Psoas muscle (tissue), 8 donors: ENCODE data around the gene RAB39B. TPM values are rescaled to one million over a fixed set of nuclear protein-coding genes. Genes with fewer than 3 reads are reported as not detected.
A peak's percentile ranks its signal among the peaks of the same experiment; 100 is the strongest.

Experiments
- ATAC-seq, 4 donors: fragments of 200-7000 bp; cut with Tn5 transposase; one replicate each; pipeline ENCODE4 v1.9.1; 2020; ENCODE audit warnings: moderate library complexity in 3 of 4, mild to moderate bottlenecking in 2 of 4
- DNase-seq, 2 donors: peaks; one replicate each; pipeline ENCODE4 v3.0.0-alpha.2; 2020
- H3K27ac ChIP-seq: fragments of 200-600 bp; one replicate; pipeline ENCODE4 v1.8.0; 2022
- H3K27me3 ChIP-seq, 3 donors: fragments of 200-600 bp in 1 of 3; one replicate each; pipeline versions ENCODE4 v1.6.1 to v1.8.0; 2013 to 2022; ENCODE audit warnings: low read length in 2 of 3, mild to moderate bottlenecking in 2 of 3, moderate library complexity in 1 of 3; ENCODE audit not compliant: insufficient read depth in 3 of 3
- H3K36me3 ChIP-seq, 2 donors: fragments of 200-600 bp in 1 of 2; one replicate each; pipeline versions ENCODE4 v1.6.1 to v1.8.0; 2013 to 2022; ENCODE audit warnings: low read depth in 1 of 2, mild to moderate bottlenecking in 1 of 2, moderate library complexity in 1 of 2; ENCODE audit not compliant: insufficient read depth in 1 of 2
- H3K4me1 ChIP-seq: fragments of 200-600 bp; one replicate; pipeline ENCODE4 v1.8.0; 2022
- H3K4me3 ChIP-seq: fragments of 200-600 bp; one replicate; pipeline ENCODE4 v1.8.0; 2022; ENCODE audit warnings: mild to moderate bottlenecking
- H3K9me3 ChIP-seq: fragments of 200-600 bp; one replicate; pipeline ENCODE4 v1.8.0; 2022
- WGBS, 3 donors: extraction: QIAGEN DNeasy Blood & Tissue Kit; methylation state at CpG; one replicate each; pipeline versions ENCODE4 v1.1.6 to v1.1.7; 2013; 5-methylcytosine and 5-hydroxymethylcytosine counted together
- intact Hi-C, 2 donors: fragments of 100-400 bp; cut with DNase I; formaldehyde crosslinking; loops; one replicate each; pipeline versions ENCODE4 v1.11.0 to v1.14.2; 2022
- long read RNA-seq, 2 donors: library from polyadenylated mRNA; unstranded; transcript quantifications; one replicate each; pipeline ENCODE4 v2.0.0, GENCODE V29; 2021
- polyA plus RNA-seq, 3 donors: library from polyadenylated mRNA; stranded (reverse); fragments of 200-250 nt; gene quantifications; one replicate each; pipeline ENCODE4 v1.2.3, GENCODE V29; 2013
- total RNA-seq, 4 donors: library from RNA; stranded (reverse); fragmentation: NEBNext Ultra II Directional in 2 of 4; extraction: Animal tissue kit (Norgen Biotek cat#: 25700) in 2 of 4; gene quantifications; one replicate each; pipeline versions ENCODE4 v1.2.1 to v1.2.4, GENCODE V29; 2021 to 2023
- TF ChIP-seq, protein P1 (sequence below): fragments of 200-600 bp; IDR thresholded peaks from one replicate; pipeline ENCODE4 v1.8.0; 2022; ENCODE audit warnings: antibody characterized with exemption
- donor health status: healthy with polysubstance abuse.
- donor health status: DM: no; HTN: no; CAD: no; lungs with moderate emphysema.
- donor health status: Bipolar disorder and iron deficiency.
- donor health status: healthy.
- donor health status: DM: yes; HTN: yes; CAD: no.
- donor health status: DM: no; HTN: no; CAD: no.
- donor health status: DM: no; HTN: no; CAD: no.
- donor health status: DM: yes; HTN: yes; CAD: no.

RAB39B gene, protein sequence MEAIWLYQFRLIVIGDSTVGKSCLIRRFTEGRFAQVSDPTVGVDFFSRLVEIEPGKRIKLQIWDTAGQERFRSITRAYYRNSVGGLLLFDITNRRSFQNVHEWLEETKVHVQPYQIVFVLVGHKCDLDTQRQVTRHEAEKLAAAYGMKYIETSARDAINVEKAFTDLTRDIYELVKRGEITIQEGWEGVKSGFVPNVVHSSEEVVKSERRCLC
- total RNA-seq, result not detected
- under 1 TPM in 2 of 3 donors, not detected in 1; 0.01 to 0.03 TPM for polyA plus RNA-seq
- long read RNA-seq, donor 1, result 0 reads
- long read RNA-seq, donor 2, partial matches to known transcripts, result 0 of 1 reads
- long read RNA-seq, donor 2, other reads (novel, unspliced or antisense), result 0 of 1 reads

DNA sequence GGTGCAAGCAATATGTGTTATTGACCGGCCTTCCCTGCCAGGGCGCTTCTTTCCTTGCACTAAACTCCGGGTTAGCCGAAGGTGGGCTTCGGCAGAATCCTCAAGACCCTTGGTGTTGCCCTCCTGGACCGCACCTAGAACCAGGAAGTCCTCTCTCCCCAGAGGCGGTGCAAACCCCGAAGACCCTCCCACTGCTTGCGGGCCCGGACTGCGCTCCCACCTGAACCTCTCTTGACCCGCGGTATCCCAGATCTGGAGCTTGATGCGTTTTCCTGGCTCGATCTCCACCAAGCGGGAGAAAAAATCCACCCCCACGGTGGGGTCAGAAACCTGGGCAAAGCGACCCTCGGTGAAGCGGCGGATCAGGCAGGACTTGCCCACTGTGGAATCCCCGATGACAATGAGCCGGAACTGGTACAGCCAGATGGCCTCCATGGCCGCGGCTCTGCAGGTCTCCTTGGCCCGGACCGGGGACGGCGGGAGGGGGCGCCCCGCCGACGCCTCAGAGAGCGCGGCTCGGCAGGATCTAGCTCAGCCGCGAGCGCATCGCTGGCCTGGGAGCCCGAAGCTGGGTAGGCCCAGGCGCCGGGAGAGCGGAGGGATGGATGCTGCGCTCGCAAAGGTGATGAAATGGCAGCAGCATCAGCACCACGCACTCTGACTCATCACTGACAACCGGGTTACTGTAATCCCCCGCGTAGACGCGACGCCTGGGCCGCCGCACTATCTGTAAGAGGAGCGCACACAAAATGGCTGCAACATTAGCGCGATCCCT, at the start of gene RAB39B:
Gene RAB39B, minus strand, starts transcription at position 638 of the 775 bp plus-strand sequence. Its CDS starts 203 bp downstream, at position 435.
- WGBS, 3 donors, result 2 to 24% (median 2%) methylated on average over 49 to 58 of the region's 58 CpGs
- H3K4me1 ChIP-seq, result no peaks in the 10 kb centered on the region
- no peak within 1 kb of the TSS for H3K27ac ChIP-seq
- peaks cover 6% of the 10 kb centered on the region for H3K9me3 ChIP-seq
- H3K27me3 ChIP-seq, result no peaks in the 10 kb centered on the region
- intact Hi-C loops, result no loop called here
- TF ChIP-seq, protein P1, sequence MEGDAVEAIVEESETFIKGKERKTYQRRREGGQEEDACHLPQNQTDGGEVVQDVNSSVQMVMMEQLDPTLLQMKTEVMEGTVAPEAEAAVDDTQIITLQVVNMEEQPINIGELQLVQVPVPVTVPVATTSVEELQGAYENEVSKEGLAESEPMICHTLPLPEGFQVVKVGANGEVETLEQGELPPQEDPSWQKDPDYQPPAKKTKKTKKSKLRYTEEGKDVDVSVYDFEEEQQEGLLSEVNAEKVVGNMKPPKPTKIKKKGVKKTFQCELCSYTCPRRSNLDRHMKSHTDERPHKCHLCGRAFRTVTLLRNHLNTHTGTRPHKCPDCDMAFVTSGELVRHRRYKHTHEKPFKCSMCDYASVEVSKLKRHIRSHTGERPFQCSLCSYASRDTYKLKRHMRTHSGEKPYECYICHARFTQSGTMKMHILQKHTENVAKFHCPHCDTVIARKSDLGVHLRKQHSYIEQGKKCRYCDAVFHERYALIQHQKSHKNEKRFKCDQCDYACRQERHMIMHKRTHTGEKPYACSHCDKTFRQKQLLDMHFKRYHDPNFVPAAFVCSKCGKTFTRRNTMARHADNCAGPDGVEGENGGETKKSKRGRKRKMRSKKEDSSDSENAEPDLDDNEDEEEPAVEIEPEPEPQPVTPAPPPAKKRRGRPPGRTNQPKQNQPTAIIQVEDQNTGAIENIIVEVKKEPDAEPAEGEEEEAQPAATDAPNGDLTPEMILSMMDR, result no peak
- peak; percentile 37 to 70 for DNase-seq
- ATAC-seq, result peak; percentile 34 to 80 (median 74)
- no peaks in the 10 kb centered on the region for H3K36me3 ChIP-seq
- H3K4me3 ChIP-seq, result peak within 1 kb of the TSS; percentile 41

DNA sequence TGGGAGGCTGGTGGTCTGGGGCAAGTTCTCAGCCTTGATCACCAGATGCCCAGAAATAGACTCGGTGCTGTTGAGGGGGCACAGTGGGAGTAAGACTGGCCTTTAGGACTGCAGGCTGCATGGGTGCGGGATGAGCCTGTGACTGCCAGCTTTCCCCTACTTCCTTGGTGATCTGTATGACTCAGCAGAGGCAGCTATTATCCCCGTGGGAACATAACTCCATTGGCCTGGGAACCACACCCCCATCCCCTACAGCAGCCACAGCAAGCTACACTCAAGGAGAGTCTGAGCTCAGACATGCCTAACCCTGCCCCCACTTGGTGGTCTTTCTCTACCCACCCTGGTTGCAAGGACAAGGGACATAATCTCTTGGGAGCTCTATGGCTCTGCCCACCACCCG, 49.5 kb upstream of the RAB39B start:
- 74 to 88% (median 85%) methylated on average over 4 of the region's 4 CpGs for WGBS, 3 donors
- intact Hi-C loops, result no loop called here
- no peak overlapping the region for H3K27ac ChIP-seq
- H3K27me3 ChIP-seq, result no peaks in the 10 kb centered on the region
- H3K36me3 ChIP-seq, result no peaks in the 10 kb centered on the region
- TF ChIP-seq, protein P1, result no peak
- peaks cover 10% of the 10 kb centered on the region for H3K9me3 ChIP-seq
- no peak overlapping the region for H3K4me3 ChIP-seq
- H3K4me1 ChIP-seq, result no peaks in the 10 kb centered on the region
- DNase-seq (no peak), ATAC-seq (no peak)

DNA sequence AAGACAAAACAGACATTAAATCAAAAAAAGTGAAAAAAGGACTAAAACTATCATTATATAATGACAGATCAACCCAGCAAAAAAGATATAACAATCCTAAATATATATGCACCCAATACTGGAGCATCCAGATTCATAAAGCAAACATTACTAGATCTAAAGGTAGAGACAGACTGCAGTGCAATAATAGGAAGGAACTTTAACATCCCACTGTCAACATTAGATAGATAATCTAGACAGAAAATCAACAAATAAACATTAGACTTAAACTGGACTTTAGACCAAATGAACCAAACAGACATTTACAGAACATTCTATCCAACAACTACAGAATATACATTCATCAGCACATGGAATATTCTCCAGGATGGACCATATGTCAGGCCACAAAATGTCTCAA, 29.5 kb upstream of the RAB39B start:
- DNase-seq, result no peak
- no peaks in the 10 kb centered on the region for H3K27me3 ChIP-seq
- H3K36me3 ChIP-seq, result no peaks in the 10 kb centered on the region
- no peaks in the 10 kb centered on the region for H3K9me3 ChIP-seq
- intact Hi-C loops, result no loop called here
- H3K4me3 ChIP-seq, result no peak overlapping the region
- no peaks in the 10 kb centered on the region for H3K4me1 ChIP-seq
- ATAC-seq, result no peak
- TF ChIP-seq, protein P1, result no peak
- no peak overlapping the region for H3K27ac ChIP-seq

DNA sequence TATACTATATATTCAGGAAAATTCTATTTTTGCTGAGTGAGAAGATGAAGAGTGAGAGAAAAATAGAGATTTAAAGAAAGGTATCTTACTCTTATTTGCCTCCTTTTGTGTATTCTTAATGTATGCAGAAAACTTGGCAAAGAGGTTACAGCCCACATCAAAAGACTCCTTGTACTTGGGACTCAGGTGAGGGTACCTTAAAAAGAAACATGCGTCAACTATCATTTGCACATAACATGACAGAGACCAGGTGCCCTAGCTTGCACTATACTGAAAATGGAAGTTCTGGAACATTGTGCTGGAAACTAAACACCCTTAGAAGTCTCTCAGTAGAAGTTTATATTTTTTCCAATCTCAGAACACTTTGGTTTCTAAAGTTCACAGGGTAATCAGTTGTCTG, 15.6 kb upstream of the RAB39B start:
- WGBS, 3 donors, result 95 to 100% (median 96%) methylated on average over 1 of the region's 1 CpG
- Histone ChIP-seq H3K4me1 (no peaks in the 10 kb centered on the region), H3K27me3 (no peaks in the 10 kb centered on the region), H3K36me3 (peaks cover 0 to 7% of the 10 kb centered on the region in 2 donors), H3K9me3 (no peaks in the 10 kb centered on the region), H3K27ac (no peak overlapping the region), H3K4me3 (no peak overlapping the region)
- intact Hi-C loops, result no loop called here
- ATAC-seq (no peak), DNase-seq (no peak)
- TF ChIP-seq, protein P1, result no peak
